ENCODE results near the gene PRRG3. TPM values are rescaled to one million over a fixed set of nuclear protein-coding genes. Genes with fewer than 3 reads are reported as not detected.

Gene PRRG3
- polyA plus RNA-seq, 3 donors = not detected

DNA sequence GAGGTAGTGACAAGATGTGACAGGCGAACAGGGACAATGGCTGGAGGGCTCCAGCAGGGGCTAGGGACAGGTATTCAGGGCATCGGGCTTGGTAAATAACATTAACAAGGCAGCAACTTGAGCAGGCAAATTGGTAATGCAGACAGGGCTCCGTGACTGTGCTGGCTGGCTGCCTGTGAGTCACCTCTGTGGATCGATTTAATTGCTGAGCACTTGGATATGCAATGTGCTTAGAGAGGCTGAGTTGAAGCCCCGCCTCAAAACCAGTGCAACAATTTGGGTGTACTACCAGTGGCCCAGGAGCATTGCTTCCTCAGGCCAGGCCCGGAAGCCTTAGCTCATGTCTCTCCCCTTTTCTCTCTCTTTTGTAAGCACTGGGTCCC is 58.8 kb downstream of the PRRG3 start:
- no peak for TF ChIP-seq CTCF (IDR thresholded peaks at IDR 0.05)
- H3K4me1 ChIP-seq (ENCODE audit: control insufficient read depth in 1 of 2, insufficient read depth in 2 of 2, low read length in 2 of 2) = no peaks in the 10 kb centered on the region
- no peaks in the 10 kb centered on the region for H3K9me3 ChIP-seq (replicated peaks in 1 of 2; ENCODE audit: control insufficient read depth in 1 of 2, insufficient read depth in 1 of 2, low read length in 2 of 2)
- intact Hi-C loops (cut with micrococcal nuclease) = no loop called here
- H3K27ac ChIP-seq (ENCODE audit: low read depth in 1 of 2, low read length in 2 of 2) = no peak overlapping the region
- H3K9ac ChIP-seq (ENCODE audit: insufficient read depth, low read length, poor library complexity, severe bottlenecking) = no peak overlapping the region
- no peak overlapping the region for H3K4me2 ChIP-seq (replicated peaks; ENCODE audit: extremely low read depth, low read length, poor library complexity, severe bottlenecking)
- no peaks in the 10 kb centered on the region for H3K4me1 Mint-ChIP-seq
- no peaks in the 10 kb centered on the region for H3K36me3 ChIP-seq (replicated peaks in 1 of 2; ENCODE audit: control insufficient read depth in 1 of 2, insufficient read depth in 2 of 2, low read length in 2 of 2)
- no peak overlapping the region for H3K27ac Mint-ChIP-seq
- no peaks in the 10 kb centered on the region for H3K36me3 Mint-ChIP-seq
- no peaks in the 10 kb centered on the region for H3K79me2 ChIP-seq (ENCODE audit: insufficient read depth, low read length)
- no peaks in the 10 kb centered on the region for H3K27me3 ChIP-seq (ENCODE audit: control insufficient read depth in 2 of 2, insufficient read depth in 2 of 2, low read length in 2 of 2)
- H3K4me3 ChIP-seq (replicated peaks in 1 of 3; ENCODE audit: low read depth in 2 of 3, low read length in 3 of 3) = no peak overlapping the region
- WGBS (ENCODE audit: insufficient coverage) = 84% methylated on average over 3 of the region's 6 CpGs
- no peaks in the 10 kb centered on the region for H4K20me1 ChIP-seq (ENCODE audit: insufficient read depth, low read length)
- H3K27me3 Mint-ChIP-seq (ENCODE audit: low read depth in 3 of 3) = peaks cover 3 to 17% (median 9%) of the 10 kb centered on the region in 3 donors
- H3K9me3 Mint-ChIP-seq = peaks cover 0 to 1% (median 0%) of the 10 kb centered on the region in 7 donors
- H2AFZ ChIP-seq (ENCODE audit: insufficient read depth, low read depth, low read length, poor library complexity, severe bottlenecking) = no peak overlapping the region
- DNase-seq = no peak
- no peak overlapping the region for H3K4me3 Mint-ChIP-seq

GRCh38 chrX:151754641-151755215 is 59.5 kb downstream of the PRRG3 start:
- no peak overlapping the region for H3K9ac ChIP-seq (ENCODE audit: insufficient read depth, low read length, poor library complexity, severe bottlenecking)
- 38% methylated on average over 3 of the region's 11 CpGs for WGBS (ENCODE audit: insufficient coverage)
- intact Hi-C loops (cut with micrococcal nuclease) = no loop called here
- H3K4me2 ChIP-seq (replicated peaks; ENCODE audit: extremely low read depth, low read length, poor library complexity, severe bottlenecking) = no peak overlapping the region
- no peak for DNase-seq
- H3K4me1 Mint-ChIP-seq = no peaks in the 10 kb centered on the region
- no peaks in the 10 kb centered on the region for H3K27me3 ChIP-seq (ENCODE audit: control insufficient read depth in 2 of 2, insufficient read depth in 2 of 2, low read length in 2 of 2)
- H4K20me1 ChIP-seq (ENCODE audit: insufficient read depth, low read length) = no peaks in the 10 kb centered on the region
- no peaks in the 10 kb centered on the region for H3K9me3 Mint-ChIP-seq
- H3K27me3 Mint-ChIP-seq (ENCODE audit: low read depth in 3 of 3) = peaks cover 3 to 11% (median 7%) of the 10 kb centered on the region in 3 donors
- no peak overlapping the region for H3K4me3 ChIP-seq (replicated peaks in 1 of 3; ENCODE audit: low read depth in 2 of 3, low read length in 3 of 3)
- no peak overlapping the region for H3K4me3 Mint-ChIP-seq
- H3K27ac ChIP-seq (ENCODE audit: low read depth in 1 of 2, low read length in 2 of 2) = no peak overlapping the region
- no peaks in the 10 kb centered on the region for H3K4me1 ChIP-seq (ENCODE audit: control insufficient read depth in 1 of 2, insufficient read depth in 2 of 2, low read length in 2 of 2)
- H3K9me3 ChIP-seq (replicated peaks in 1 of 2; ENCODE audit: control insufficient read depth in 1 of 2, insufficient read depth in 1 of 2, low read length in 2 of 2) = no peaks in the 10 kb centered on the region
- H3K36me3 ChIP-seq (replicated peaks in 1 of 2; ENCODE audit: control insufficient read depth in 1 of 2, insufficient read depth in 2 of 2, low read length in 2 of 2) = no peaks in the 10 kb centered on the region
- H3K79me2 ChIP-seq (ENCODE audit: insufficient read depth, low read length) = no peaks in the 10 kb centered on the region
- H3K36me3 Mint-ChIP-seq = no peaks in the 10 kb centered on the region
- no peak overlapping the region for H2AFZ ChIP-seq (ENCODE audit: insufficient read depth, low read depth, low read length, poor library complexity, severe bottlenecking)
- TF ChIP-seq CTCF (IDR thresholded peaks at IDR 0.05) = no peak
- no peak overlapping the region for H3K27ac Mint-ChIP-seq

Other genes starting within 250 kb of the PRRG3 start
- not detected for gene PASD1, start 131.8 kb upstream of the PRRG3 start, polyA plus RNA-seq
- not detected for gene FATE1, start 20.6 kb downstream of the PRRG3 start, polyA plus RNA-seq
- not detected for gene CNGA2, start 39.3 kb downstream of the PRRG3 start, polyA plus RNA-seq
- not detected for gene MAGEA4, start 217.4 kb downstream of the PRRG3 start, polyA plus RNA-seq

All from CD14-positive monocyte (primary cell).